HG03442 (cell line): ENCODE data around the gene CSNK1G2.

Source experiments
- ATAC-seq: cut with Tn5 transposase; IDR thresholded peaks from one replicate; pipeline ENCODE4 v1.9.1; 2021; ENCODE audit warnings: mild to moderate bottlenecking, moderate library complexity; ENCODE audit not compliant: unreplicated experiment

The CSNK1G2 gene

DNA sequence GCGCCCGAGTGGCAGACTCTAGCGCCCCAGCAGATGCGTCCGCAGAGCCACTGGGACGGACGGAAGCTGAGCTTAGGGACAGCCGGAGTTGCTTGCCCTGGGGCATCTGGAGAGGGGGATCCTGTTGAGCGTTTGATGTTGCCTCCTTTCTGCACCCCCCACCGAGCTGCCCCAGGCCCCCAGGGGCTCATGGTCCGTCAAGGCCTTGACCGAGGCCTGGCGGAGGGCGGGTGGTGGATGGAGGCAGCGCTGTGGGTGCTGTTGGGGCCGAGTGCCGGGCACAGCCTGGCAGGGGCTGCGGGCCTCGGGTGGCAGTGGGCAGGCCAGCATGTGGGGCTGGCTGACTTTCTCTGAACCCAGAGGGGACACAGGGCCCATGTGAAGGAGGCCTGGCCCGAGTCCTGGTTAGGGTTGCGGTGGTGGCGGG, 2.7 kb downstream of the CSNK1G2 start:
- no peak for ATAC-seq

DNA sequence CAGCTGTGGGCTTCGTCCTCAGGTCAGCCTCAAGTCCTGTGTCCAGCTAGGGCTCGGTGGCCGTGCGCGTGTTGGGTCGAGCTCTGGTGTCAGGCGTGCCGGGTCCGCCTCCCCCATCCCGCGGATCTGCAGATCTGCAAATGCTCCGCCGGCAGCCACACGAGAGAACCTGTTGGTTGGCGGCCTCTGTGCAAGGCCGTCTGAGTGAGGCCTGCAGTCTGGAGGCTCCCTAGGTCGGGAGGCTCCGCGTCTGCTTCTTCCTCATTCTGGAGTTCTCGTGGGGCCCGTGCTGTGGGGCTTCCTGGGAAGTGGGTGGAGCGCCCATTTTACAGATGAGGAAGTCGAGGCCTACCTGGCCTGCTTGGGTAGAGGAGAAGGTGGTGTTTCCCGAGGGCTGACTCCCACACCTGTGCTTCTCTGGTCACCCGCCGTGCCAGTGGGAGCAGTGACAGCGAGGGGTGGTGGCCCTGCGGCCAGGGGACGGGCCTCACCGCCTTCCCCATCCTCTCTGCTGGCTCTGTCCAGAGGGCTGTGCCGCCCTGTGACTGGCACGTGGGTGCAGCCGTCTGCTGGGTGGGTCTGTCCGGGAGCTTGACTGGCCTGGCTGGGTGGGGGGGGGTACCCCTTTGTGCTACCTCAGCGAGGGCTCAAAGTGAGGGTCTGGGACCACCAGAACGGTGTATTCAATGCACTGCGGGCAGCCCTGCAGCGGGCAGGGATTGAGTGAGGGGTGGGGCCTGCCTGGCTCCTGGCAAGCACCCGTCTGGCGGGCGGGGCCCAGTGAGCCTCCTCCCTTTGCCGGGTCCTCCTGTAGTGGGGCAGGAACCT, 3.3 kb downstream of the CSNK1G2 start:
- ATAC-seq: no peak

DNA sequence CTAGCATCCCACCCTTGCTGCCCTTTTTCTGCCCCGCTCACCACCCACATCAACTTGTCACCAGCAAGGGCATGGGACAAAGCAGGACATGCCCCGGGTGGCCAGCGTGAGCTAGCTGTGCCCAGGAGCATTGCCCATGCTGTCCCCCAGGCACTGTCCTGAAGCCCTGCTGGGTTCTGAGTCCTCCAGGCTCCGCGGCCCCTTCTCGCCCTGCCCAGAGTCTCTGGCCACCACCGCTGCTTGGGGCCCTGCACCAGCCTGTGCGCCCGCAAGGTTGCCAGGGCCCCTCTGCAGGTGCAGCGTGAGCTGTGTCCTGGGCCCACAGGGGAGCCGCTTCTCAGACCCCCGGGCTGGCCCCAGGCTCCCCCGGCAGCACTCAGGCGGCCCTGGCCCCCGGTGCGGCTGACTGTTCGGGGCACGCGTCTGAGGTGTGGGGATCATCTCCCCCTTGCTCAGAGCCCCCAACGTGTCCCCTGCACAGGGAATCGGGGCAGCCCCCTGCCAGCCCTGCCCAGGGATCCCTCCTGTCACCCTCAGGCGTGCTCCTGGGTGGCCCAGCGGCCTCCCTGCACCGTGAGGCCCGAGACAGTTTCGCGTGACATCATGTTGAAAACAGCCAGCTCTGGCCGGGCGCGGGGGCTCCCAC, 4.1 kb downstream of the CSNK1G2 start:
- no peak for ATAC-seq

DNA sequence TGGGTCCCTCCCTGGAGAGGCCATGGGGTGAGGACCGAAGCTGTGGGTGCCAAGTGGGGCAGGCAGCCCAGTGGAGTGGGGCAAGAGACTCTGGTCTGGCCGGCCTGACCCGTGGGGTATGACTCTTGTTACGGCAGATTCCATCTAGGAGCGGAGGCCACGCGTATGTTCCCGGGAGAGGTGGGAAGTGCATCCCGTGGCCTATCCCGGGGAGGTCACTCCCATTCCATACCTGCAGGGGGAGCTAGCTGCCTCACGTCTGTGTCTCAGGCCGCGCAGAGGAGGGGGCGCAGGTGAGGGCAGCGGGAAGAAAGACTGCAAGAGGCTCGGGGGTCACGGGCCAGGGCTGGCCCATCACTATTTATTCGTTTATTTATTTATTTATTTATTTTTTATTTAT, 4.9 kb downstream of the CSNK1G2 start:
- ATAC-seq: no peak

DNA sequence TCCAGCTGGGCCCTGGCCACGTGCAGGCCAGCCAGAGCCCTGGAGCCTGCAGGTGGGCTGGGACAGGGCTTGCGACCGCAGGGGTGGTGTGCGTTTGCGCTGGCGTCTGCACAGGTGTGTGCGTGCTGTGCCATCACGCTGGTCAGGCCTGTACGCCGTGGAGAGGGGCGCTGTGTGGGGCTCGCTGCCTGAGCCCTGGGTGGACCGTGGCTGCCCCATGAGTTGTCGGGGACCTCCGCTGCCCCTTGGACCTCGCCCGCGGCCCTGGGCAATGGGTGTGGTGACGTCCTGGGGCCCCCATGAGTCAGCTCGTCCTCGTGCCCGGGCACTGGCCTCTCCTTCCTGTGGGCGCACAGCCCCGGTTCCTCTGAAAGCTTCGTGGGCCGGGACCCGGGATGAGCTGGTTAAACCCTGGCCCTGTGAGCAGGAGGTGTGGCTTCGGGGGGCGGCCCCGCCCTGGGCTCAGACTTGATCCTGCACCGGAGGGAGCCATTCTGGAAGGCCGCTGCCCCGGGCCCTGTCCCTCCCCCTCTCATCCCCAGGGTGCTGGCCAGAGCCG, 6.8 kb downstream of the CSNK1G2 start:
- no peak for ATAC-seq

DNA sequence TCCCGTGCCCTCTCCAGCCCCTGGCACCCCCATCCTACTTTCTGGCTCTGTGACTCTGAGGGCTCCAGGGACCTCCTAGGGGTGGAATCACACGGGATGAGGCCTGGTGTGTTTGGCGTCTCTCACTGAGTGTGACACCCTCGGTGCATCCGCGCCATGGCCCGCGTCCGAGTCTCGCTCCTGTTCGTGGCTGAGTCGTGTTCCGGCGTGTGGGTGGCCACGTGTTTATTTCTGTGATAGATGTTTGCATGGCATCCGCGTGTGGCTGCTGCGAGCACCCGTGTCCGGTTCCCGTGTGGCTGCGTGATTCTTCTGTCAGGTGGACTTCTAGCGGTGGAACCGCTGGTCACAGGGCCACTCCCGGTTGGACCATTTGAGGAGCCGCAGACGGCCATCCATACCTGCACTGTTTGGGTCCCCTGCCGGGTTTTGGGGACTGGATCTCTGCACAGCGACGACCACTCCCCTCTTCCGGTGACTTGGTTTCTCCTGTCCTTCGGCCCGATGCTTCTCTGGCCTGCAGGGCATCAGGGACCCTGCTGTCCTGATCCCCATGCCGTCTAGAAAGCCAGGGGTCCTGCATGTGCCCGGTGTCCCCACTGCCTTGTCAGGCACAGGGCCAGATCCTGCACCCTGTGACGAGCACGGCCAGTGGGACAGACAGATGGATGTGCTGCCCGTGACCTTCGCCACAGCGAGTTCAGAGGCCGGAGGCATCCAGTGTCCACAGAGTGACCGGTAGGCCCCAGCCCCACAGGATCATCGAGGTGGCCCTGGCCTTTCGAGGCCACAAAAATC, 8.5 kb downstream of the CSNK1G2 start:
- no peak for ATAC-seq

DNA sequence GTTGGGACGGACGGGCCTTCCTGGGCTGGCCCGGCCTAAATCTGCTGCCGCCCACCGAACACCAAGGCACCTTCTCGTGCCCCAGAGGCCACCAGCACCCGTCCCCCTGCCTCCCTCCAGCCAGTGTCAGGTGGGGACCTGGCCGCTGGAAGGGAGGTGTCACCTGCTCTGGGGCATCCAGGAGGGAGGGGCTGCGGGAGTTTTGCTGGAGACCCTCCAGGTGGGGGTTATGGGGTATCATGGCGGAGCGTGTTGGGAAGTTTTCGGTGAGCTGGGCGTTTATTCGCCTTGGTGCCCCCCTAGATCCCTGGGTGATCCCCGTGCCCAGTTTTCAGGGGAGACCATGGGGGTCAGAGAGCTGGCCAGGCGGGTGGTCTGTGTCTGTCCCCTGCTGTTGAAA, 9.7 kb downstream of the CSNK1G2 start:
- ATAC-seq: no peak

DNA sequence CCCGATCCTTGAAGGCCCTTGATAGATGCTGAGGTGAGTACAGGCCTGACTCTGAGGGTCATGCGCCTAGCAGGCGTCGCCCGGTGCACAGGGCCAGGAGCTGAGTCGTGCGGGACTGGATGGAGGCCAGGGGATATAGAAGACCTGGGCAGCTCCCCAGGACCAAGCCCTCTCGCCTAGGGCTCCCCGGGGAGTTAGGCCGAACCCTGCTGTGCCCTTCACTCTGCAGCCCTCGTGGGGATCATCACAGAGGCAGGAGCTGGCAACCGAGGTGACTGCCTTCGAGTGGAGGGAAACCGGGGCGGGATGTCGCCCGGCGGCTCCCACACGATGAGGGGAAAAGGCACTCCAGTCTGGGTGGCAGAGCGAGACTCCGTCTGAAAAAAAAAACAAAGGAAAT, 11.7 kb downstream of the CSNK1G2 start:
- no peak for ATAC-seq

DNA sequence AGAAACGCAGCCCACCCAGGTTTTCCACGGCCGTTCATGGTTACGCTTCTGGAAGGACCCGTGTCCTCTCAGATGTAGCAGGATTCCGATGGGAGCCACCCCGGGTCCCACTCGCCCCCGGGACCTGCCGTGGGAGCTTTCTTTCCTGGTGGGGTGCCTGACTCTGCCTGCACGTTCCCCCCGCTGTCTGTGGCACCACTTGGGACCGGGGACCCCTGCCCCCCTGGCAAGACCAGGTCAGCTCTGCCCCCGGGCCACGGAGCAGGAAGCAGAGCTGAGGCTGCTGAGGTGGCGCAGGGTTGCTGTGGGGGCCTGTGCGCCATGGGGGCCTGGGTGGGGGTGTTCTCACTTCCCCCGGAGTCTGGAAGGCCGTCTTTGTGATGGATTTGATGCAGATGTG, 12.1 kb downstream of the CSNK1G2 start:
- no peak for ATAC-seq

DNA sequence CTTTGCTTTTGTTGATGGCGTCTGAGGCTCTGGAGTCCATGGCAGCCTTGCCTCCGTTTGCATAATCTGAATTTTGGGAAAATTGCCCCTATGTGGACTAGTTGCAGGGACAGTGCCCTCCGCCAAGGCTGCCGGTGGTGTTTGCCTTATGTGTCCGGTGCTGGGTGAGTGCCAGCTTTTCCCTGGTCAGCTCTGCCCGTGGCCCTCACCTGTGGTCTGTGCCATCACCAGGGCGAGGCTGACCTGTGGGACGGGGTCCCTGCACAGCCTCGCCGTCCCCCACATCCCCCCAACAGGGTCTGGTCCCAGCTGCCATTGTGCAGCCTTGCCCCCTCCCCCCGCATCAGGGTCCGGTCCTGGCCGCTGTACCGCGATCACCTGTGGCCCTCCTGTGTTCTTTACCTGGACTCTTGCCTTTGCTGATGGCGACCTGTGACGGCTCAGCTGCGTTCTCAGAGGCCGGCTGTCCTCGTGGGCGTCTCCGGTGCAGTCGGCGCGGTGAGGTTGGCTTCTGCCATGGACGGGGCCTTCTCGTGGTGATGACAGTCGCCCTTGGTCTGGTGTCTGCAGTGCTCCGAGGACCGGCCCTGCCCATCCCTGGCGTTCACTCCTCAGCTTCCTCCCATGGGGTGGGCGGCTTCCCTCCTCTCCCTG, 12.6 kb downstream of the CSNK1G2 start:
- ATAC-seq: no peak

DNA sequence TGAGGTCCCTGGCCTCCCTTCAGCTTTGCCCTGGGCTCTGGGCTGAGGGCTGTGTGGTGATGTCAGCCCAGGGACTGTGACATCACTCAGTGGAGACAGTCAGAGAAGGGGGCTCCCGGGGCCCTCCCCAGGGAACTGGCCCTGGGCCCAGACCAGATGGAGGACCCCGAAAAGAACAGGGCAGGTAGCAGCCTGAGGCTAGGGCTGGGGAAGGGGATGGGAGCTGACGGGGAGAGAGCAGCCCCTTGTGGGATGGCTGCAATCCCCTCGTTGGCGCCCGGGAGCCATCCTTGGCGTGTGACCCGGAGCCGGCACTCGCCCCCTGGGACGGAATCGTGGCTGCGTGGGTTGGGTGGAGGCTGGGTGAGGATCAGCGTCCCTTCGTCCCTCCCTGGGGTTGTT, 13.6 kb downstream of the CSNK1G2 start:
- ATAC-seq: no peak

DNA sequence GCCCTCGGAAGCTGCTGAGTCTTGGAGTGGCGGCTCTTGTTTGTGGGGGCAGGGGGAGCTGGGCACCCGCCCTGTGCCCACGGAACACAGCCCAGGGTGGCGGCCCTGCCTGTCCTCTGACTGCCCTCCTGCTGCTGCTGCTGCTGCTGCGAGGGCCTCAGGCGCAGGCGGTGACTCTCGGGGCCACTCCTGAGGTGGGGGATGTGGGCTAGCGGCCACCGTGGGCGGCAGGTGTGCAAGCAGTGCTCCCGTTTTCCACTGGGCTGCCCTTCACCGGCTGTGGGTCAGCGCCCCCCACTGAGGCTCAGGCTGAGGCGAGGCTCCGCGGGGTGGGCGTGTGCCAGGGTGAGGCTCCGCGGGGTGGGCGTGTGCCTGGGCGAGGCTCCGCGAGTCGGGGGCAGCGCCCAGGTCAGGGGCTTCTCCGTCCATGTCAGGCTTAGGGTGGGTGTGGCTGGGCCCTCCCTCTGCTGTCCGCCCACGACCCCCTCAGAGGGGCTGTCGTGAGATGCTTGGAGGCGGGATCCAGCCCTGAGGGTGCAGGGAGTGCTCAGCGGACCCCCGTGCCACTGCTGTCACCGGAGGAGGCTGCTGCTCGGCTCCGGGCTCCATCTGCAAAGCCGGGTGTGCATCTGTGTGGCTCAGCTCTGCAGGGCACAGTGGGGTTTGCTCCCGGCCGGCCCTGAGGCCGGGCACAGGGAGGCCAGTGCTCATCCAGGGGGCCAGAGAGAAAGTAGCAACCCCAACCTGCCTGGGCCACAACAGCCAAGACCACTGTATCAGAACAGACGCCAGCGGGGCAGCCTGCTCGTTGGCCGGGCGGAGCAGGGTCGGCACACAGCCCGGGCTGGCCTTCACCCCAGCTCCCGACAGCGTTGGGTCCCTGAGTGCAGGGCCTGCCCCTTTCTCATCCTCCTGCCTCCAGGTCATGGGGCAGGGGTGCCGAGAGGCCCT, 14.5 kb downstream of the CSNK1G2 start:
- no peak for ATAC-seq

DNA sequence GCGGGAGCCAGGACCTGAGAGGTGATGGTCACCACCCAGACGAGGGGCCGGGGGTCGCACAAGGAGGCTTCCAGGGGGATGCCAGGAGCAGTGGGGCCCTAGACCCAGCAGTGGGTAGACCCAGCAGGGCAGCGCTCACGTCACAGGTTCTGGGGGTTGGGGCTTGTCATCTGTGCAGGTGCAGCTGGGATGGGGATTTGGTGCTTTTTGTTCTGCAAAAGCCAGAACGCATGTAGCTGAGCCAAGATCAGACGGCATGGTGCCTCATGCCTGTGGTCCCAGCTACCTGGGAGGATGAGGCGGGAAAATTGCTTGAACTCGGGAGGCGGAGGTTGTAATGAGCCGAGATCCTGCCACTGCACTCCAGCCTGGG, 15.1 kb downstream of the CSNK1G2 start:
- no peak for ATAC-seq

DNA sequence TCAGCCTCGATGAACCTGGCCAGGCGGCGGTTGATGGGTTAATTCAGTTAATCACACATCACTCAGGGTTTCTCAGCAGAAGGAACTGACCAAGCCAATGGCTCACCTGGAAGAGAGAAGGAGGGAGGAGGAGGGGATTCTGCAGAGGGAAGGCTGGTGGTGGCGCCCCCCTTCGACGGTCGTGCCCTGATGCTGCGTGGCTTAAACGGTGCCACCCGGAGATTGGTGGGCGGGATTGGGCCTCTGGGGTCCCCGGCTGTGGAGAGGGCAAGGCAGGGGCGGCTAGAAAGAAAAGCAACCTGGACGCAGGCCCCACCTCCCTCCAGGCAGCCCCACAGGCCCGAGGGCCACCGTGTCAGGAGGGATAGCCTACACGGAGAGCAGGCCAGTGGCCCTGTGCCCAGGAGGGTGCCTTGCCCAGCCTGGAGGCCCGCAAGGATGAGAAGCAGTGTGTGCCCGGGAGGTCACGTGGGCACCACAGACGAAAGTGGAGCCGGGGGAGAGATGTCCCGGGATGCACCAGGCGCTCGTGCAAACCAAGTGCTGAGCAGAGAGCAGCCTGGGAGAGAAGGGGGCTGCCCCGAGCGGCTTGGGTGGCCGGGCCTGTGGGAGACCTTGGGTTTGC, 16.0 kb downstream of the CSNK1G2 start:
- ATAC-seq: no peak

DNA sequence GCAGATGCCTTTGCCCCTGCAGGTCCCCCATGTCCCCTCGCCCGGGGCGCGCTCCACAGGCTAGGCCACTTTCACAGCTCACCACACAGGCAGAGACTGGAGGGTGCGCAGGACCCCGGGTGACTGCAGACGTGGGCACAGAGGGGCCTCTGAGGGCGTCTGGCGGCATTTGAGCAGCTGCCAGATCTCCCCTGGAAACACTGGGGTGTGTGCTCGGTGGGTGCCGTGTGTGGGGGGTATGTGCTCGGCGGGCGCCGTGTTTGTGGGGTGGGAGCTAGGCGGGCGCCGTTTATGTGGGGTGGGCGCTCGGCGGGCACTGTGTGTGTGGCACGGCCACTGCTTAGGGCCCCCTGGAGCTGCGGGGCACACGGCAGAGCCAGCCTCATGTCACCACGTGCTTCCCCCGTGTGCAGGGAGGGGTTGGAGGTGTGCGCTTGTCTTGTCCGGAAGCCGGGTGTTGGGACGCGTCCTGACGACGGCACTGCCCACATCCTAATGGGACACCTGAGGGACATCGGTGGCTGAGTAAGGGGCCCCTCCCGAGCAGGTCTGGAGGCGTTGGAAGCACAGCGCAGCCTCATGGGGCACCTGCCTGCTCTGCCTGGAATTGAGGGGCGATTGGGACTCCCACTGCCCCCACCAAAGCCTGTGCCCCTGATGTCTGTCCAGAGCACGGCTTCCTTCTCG, 16.7 kb downstream of the CSNK1G2 start:
- ATAC-seq: no peak

DNA sequence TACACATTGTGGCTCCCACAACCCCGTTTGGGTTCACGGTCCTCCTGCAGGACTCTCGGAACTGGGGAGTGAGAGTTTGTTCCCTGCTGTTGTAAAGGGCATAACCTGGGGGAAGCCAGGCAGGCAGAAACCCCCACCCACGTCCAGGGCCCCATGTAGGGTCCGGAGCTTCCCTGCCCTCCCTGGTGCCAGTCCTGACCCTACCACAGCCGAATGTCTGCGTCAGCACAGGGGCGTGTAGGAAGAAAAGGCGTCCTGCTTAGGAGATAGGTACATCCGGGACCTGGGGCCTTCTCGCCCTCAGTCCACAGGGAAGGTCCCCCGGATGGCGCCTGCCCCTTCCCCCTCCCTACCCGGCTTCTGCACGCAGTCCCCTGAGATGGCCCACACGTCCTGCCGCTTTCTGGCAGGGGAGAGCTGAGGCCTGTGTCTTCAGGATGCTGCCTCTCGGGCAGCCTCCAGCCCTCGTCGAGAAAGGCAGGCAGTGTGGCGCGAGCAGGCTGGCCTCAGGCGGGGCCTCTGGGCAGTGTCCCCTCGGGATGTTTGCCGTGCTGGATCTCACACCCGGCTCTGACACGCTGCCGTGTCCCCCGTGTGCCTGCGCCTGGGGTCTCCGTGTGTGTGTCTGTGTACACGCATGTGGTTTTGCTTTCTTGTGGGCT, 19.1 kb downstream of the CSNK1G2 start:
- ATAC-seq: no peak

DNA sequence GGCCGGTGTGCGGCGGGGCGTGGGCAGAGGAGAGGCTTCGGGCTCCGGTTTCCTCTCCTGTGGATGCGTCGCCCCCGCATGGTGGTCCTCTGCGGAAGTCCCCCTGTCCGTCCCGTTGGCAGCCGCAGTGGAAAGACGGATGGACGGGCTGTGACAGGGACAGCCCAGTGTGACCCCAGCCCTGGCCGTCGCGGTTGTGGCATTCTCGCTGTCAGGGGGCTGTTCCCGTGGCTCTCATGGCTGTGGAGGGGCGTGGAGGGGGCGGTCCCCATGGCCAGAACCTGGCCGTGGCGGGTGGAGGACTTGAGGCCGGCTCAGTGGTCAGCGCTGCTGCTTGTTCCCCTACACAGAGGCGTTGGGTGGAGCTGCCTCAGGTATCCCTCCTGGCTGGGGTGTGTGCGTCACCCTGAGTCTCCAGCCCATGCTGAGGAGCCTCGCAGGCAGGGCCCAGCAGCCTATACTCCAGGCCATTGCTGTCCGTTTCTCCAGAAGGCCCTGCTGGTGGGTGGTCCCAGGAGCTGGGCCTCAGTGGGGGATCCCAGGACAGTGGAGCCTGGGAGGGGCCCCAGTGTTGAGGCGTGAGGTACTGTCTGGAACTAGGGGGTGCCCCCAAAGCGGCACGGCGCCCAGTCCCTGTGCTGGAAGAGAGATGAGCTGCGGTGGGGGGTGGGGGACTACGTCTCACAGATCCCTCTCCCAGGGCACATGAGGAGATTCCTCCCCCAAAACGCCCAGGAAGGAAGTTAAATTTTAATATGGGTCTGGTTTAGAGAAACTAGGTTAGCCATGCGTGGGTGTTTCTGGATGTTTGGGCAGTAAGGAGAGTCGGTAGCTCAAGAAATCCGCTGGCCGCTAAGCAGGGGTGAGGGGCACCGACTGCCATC, 20.3 kb downstream of the CSNK1G2 start:
- ATAC-seq: no peak
